Fibroblast of pulmonary artery (primary cell): Measurements from ENCODE around the gene GAST.
A peak's percentile ranks its signal among the peaks of the same experiment; 100 is the strongest.
"Not testable (repeated sequence)": the region's sequence is repeated elsewhere in the genome, so short reads cannot be mapped to it uniquely, and the experiment has no call there.

Experiments used
- DNase-seq: peaks from one replicate; pipeline ENCODE4 v3.0.0-alpha.2; 2010; ENCODE audit warnings: low read depth
- H3K4me3 ChIP-seq: replicated peaks from 2 replicates; pipeline ENCODE4 v1.5.1; 2011; ENCODE audit warnings: low read depth, mild to moderate bottlenecking, control low read depth, low read length, moderate library complexity
- CTCF ChIP-seq: IDR thresholded peaks from 2 replicates; pipeline ENCODE4 v1.5.1; 2011; ENCODE audit warnings: mild to moderate bottlenecking, control low read depth, low read length, inconsistent platforms; ENCODE audit errors: missing control alignments

The GAST gene

GRCh38 chr17:41691031-41691777 is 20.9 kb upstream of the GAST start:
- H3K4me3 ChIP-seq: peak overlapping the region; percentile 82
- DNase-seq: peak; percentile 16

GRCh38 chr17:41692722-41693521 is 19.2 kb upstream of the GAST start:
- H3K4me3 ChIP-seq: no peak overlapping the region
- DNase-seq: peak; percentile 42
- no peak for TF ChIP-seq CTCF

More at GRCh38 chr17:41691031-41691777, 20.9 kb upstream of the GAST start:
- TF ChIP-seq CTCF: no peak

DNA sequence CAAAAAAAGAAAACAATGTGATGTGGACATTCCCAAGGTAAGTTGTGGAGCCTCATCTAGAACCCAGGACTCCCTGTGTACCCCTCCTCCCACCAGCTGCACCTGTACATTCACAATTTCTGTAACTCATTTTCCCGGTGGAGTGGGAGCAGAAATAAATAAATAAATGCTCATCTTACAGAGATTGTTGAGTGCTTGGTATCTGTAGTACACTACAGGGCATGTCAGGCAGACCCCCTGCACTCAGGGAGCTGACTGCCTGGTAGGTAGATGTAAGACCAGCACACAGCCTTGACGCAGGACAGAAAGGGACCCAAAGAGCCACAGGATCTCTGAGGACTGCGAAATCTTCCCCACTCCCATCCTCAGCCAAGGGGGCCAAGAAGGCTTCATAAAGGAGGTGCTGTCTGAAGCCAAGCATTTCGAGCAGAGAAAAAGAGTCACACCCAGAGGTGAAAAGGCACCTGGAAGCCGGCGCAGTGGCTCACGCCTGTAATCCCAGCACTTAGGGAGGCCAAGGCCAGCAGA is 16.9 kb upstream of the GAST start:
- no peak for TF ChIP-seq CTCF
- DNase-seq: no peak
- H3K4me3 ChIP-seq: no peak overlapping the region

DNA sequence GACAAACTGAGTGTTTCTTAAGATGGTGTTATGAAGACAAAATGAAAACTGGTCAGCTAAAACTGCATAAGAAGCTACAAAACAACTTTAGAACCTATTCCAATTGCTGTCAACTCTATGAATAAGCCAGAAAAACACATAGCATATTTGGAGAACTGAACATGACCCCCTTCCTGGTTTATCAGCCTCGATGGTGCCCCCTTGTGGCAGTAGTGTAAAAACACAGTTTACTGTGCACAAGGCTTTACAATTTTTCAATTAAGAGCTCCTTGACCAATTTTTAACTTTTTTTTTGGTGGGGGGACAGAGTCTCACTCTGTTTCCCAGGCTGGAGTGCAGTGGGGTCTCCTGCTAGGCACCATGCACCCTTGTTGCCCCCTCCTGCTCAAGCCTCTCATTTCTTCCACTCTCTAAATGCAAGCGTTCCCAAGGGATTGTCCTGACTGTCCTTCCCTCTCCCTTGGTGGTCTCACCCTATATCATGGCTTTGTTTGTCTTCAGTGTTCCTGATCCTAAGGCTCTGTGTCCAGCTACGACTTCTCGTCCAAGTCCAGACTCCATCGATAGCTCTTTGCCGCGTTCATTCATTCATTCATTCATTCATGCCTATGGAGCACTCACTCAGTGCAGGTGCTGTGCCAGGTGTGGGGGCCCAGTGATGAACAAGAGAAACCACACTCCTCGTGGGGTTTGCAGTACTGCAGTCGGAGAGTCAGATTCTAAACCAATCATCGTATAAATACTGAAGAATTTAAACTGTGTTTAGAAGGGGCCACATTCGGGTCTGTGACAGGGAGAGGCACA is 16.0 kb upstream of the GAST start:
- no peak overlapping the region for H3K4me3 ChIP-seq
- peak; percentile 84 for TF ChIP-seq CTCF
- DNase-seq: peak; percentile 86

GRCh38 chr17:41697122-41697962 is 14.8 kb upstream of the GAST start:
- H3K4me3 ChIP-seq: no peak overlapping the region
- peak; percentile 87 for DNase-seq
- no peak for TF ChIP-seq CTCF

DNA sequence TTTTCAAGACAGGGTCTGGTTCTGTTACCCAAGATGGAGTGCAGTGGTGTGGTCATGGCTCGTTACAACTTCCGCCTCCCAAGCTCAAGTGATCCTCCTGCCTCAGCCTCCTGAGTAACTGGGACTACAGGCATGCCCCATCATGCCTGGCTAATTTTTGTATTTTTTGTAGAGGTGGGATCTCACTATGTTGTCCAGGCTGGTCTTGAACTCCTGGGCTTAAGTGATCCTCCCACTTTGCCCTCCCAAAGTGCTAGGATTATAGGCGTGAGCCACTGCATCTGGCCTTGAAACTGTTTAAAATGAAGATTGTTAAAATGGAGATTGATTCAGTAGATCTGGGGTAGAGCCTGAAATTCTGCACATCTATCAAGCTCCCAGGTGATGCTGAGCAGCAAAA is 11.3 kb upstream of the GAST start:
- DNase-seq, H3K4me3 ChIP-seq: not testable (repeated sequence)
